ENCODE measurements around the gene NFE2L3.

NFE2L3 gene

DNA sequence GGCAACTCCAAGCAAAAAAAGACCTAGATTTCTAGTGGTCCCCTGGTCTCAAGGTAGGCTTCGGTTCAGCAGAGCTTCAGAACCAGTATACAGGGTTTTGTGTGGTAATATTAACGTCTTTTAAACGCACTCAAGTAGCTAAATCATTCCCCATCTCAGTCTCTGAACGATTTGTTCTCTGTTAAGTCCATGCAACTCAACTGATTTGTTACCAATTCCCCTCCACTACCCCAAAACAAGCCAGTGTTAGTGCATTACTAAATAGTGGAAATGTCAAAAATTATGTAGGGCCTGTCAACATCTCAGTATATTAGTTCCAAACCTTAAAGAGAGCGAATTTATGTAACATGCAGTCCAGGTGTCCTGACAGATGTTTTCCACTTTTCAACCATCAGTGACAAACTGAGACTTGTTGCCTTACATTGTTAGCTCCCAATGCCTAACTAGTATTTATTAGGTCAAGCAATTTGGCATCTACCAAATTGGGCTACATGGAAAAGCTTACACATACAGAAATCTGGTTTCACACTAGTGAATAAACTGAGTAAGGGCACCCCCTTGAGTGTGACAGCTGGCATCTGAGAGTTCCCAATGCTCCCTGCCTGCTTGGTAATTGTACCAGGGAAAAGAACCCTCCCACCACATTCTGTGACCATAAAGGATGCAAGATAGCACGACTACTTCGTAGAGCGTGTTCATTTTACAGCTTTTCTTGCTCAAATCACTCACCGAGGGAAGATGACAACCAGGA, 36.4 kb downstream of the NFE2L3 start:
- TF ChIP-seq GATA2 (IDR thresholded peaks at IDR 0.05; ENCODE audit: low read depth, low read length), result no peak
- TF ChIP-seq GATA3 (IDR thresholded peaks at IDR 0.05; ENCODE audit: low read depth, low read length), result no peak

DNA sequence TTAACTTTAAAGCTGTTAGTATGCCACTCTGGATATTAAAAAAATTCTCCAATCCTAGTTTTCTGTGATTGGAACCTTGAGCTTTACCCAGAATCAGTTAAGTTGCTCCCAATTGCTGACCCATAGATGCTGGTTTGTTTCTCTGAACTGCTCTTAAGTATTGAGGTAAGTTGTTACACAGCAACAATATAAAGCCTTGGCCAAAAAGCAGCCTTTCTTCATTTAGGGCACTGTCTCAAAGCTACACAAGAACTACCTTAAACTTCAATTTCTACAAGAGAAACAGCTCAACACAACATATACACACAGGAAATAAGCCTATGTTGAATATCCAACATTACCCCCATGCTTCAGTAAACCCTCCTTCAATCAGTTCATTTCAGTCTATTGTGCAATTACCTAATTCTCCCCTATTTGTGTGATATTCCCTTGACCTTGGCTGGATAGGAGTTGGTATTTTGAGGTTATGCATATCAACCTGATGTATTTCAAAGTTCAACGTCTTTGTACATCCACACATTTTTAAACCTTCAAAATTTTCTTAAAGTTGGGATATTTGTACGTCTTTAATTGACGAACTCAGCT, 37.1 kb downstream of the NFE2L3 start:
- no peak for TF ChIP-seq GATA3 (IDR thresholded peaks at IDR 0.05; ENCODE audit: low read depth, low read length)

DNA sequence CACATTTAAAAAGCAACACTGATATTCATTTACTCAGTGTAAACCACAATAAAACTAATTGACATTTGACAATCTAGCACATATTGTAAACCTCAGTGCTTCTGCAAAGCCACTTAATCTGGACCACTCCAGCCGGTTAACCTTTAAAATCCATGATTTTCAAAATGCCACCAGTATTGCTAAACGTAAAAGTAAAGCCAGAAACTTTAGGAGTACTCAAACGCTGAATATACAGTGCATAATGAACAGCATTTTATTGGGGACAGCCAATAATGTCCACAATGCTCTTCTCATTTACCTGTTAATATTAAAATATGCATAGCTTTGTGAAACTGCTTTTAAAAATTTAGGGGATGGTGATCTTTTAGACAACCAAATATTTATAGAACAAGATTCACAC, 37.7 kb downstream of the NFE2L3 start:
- TF ChIP-seq GATA2 (IDR thresholded peaks at IDR 0.05; ENCODE audit: low read depth, low read length), result no peak
- TF ChIP-seq GATA3 (IDR thresholded peaks at IDR 0.05; ENCODE audit: low read depth, low read length), result no peak

DNA sequence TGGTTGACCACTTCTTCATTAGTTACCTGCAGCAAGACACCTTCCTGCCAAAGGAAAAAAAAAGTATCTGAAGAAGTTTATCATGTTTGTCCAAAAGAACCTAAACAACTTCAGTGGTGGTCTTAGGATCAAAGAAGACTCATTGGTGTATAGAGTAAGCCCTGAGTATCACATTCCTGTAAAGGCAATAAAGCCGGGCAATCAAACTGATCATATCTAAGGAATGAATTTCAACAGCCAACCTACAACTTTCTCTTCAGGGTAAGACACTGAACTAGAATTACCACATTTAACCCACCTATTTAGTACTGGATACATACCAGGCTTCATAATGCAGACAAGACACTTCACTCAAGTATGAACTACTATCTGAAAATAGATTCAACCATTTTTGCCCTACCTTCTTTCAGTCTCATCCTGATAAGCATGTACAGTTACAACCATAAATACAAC, 38.4 kb downstream of the NFE2L3 start:
- TF ChIP-seq GATA2 (IDR thresholded peaks at IDR 0.05; ENCODE audit: low read depth, low read length) (no peak), GATA3 (IDR thresholded peaks at IDR 0.05; ENCODE audit: low read depth, low read length) (no peak)

DNA sequence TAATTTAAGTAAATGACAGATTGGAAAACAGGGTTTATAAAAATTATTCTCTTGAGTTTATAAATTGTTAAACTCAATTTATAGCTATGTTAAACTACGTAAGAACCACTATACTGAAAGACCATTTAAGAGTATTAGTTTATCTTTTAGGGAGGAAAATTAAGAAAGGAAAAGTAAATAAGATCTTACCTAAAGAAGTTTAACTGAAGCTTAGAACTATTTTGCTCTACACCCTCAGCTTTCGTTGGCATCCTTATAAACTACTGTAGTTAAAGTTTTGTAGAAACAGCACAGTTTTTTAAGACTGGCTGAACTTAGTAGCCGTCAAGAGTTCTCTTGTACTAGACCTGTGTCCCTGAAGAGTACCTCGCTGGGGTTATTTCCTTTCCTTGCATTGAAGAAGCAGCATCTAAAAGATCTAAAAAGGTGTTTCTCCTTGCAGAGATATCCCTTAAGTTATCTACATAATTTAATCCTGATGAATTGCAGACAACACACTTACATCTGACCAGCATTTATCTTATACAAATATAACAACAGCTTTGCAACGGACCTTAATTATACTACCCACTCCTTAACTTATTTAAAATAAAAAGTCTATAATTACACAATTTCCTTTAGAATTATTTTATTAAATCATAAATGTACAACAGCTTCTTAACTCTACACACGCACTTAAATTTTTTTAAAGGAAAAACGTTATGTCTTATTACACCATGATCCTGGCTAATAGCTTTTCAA, 39.4 kb downstream of the NFE2L3 start:
- TF ChIP-seq GATA3 (IDR thresholded peaks at IDR 0.05; ENCODE audit: low read depth, low read length) (no peak), GATA2 (IDR thresholded peaks at IDR 0.05; ENCODE audit: low read depth, low read length) (no peak)

DNA sequence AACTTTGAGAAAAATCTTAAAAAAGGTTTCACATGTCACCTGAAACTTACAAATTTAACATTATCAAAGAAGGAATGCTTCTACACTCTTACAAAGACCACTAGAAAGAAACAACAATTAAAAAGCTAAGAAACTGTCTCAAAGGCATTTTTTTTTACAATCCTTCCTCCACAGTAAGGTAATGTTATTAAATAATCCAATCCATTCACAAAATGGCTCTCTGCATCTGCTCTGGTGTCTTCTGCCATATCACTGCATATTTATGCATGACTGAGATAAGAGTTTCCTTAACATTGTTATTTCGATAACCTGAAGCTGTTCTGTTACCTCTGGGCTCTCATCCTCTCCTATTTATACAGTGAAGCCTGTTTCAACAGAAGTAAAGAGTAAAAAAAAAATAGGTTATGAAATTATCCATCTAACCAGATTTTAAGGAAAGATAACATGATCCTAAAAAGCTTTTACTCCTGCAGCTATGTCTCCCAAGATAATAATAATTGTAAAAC, 40.0 kb downstream of the NFE2L3 start:
- no peak for TF ChIP-seq GATA3 (IDR thresholded peaks at IDR 0.05; ENCODE audit: low read depth, low read length)
- TF ChIP-seq GATA2 (IDR thresholded peaks at IDR 0.05; ENCODE audit: low read depth, low read length), result no peak

DNA sequence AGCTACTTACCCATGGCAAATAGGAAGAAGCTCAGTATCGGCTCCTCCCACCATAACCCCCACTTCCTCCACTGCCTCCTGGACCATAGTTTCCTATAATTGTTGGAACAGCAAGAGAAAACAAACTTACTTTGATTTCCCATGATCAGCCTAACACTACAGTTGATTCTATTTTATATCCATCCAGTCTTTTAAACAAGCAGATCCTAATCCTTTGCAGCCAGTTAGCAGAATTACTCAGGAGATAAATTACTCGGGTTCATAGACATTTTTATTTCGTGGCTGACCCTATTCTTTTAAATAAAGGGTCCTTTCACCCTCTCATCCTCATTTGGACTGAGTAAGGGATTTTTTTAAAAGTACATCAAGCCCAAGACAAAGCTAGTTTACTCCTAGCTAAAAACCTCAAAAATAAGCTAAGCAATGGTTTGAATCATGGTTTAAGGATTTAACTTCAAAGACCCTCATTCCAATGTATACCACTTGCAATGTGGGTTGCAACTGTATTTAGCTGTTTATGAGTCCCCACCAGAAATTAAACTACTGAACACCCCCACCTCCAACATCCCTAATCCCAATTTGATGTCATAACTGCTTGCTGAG, 40.6 kb downstream of the NFE2L3 start:
- TF ChIP-seq GATA2 (IDR thresholded peaks at IDR 0.05; ENCODE audit: low read depth, low read length), result no peak
- TF ChIP-seq GATA3 (IDR thresholded peaks at IDR 0.05; ENCODE audit: low read depth, low read length), result no peak

DNA sequence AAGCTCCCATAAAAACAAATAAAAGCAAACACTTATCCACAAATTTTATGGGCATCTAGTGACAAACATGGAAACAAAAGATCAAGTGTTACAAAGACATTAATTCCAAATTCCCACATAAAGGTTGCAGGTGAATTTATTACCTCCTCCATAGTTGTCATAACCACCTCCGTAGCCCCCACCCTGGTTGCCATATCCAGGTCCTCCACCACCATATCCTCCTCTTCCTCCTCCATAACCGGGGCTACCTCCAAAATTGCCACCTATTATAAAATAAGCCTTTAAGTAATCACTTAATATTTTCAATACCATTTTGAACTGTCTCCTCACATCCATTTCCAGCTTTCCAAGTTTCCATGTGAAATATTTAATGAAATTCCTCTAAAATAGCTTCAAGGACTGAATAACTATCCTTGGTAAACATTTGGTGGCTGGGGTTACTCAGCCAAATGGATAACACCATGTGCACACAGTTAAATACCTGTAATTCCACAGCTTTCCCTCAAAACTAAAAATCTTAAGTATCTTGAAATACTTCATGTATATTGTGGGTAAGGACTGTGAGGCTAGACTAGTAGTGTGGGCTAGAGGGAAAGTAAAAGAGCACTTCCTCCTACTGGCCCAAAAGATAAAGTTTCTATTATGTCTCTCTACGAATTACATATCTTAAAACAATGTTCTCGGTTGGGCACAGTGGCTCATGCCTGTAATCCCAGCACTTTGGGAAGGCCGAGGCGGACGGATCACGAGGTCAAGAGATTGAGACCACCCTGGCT, 41.6 kb downstream of the NFE2L3 start:
- TF ChIP-seq GATA2 (IDR thresholded peaks at IDR 0.05; ENCODE audit: low read depth, low read length) (no peak), GATA3 (IDR thresholded peaks at IDR 0.05; ENCODE audit: low read depth, low read length) (no peak)

DNA sequence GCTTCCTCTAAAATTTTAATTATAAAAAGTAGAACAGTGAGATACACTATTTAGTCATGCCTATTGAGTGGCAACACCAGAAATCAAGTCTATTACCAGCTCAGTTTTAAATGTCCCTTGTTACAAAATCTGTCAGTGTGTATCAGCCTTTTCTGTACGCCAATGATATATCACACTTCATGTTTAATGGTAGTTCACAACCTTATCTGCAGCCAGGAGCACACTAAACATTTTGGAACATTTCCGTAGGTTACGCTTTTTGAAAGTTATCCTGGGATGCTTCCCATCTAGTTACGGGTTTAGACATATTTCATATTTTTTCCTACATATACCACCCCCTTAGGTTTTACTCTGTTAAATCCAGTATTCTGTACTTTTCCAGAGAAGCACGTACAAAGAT, 43.2 kb downstream of the NFE2L3 start:
- no peak for TF ChIP-seq GATA2 (IDR thresholded peaks at IDR 0.05; ENCODE audit: low read depth, low read length)
- TF ChIP-seq GATA3 (IDR thresholded peaks at IDR 0.05; ENCODE audit: low read depth, low read length), result no peak

DNA sequence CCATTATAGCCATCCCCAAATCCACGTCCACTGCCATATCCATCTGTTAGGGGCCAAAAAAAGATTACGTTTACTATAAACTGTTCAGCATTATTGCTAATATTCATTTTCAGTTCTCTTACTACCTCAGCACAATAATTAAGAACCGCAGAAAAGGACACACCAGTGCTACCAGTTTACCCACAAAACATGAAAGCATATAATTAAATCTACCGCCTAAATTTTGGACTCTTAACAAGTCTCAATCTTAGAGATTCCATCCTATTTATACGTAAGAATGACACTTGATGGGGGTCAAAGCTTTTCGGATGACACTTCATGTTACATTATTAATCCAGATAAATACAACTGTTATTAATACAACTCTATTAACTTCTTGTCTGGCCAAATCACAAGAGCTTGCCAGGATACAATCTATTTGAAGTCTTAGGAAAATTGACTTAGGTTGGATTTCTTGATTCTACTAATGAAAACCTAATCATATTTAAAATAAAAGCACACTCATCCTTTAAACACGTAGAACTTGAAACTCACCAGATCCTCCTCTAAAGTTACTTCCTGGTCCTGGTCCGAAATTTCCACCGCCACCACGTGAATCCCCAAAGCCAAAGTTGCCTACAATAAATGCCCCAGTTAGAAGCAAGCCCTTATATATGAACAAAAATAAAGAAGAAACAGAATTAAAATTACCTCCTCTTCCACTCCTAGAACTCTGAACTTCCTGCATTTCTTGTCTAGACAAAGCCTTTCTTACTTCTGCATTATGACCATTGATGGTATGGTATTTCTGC, 44.1 kb downstream of the NFE2L3 start:
- no peak for TF ChIP-seq GATA3 (IDR thresholded peaks at IDR 0.05; ENCODE audit: low read depth, low read length)
- TF ChIP-seq GATA2 (IDR thresholded peaks at IDR 0.05; ENCODE audit: low read depth, low read length), result no peak

DNA sequence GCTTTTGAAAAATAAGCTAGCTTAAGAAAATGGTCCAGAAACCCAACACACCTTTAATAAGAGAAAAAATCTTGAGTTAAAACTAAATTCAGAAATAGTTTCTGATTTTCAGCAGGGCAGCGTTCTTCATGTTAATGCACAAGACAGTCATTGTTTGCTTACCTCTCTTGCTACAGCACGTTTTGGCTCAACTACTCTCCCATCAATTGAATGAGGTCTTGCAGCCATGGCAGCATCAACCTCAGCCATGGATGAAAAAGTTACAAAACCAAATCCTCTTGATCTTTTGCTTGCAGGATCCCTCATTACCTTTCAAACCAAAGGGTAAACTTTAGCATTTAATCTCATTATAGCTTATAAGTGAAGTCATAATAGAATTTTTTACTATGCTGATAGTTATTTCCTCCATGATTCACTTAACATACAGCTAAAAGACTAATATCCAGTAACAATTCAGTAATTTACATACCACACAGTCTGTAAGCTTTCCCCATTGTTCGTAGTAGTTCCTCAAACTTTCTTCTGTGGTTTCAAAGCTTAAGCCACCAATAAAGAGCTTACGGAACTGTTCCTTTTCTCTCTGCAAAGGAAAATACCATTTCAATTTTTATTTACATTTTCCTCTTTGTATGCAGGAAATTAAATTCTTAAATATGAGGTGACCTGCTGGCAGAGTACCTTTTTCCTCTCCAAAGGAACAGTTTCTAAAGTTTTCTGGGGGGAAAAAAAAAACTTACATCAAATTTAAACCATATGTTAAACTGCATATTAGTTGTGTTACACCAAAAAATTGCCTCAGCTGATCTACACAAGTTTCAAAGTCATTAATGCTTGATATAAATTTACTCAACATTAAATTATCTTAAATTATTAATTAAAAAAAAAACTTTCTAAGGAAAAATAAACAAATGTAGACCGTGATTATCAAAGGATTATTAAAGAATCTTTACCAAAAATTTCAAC, 45.4 kb downstream of the NFE2L3 start:
- TF ChIP-seq GATA2 (IDR thresholded peaks at IDR 0.05; ENCODE audit: low read depth, low read length) (no peak), GATA3 (IDR thresholded peaks at IDR 0.05; ENCODE audit: low read depth, low read length) (no peak)

Measured in SH-SY5Y (cell line).